ENCODE results near the gene MUC20.
"Not testable (repeated sequence)": the region's sequence is repeated elsewhere in the genome, so short reads cannot be mapped to it uniquely, and the experiment has no call there.

MUC20 gene

DNA sequence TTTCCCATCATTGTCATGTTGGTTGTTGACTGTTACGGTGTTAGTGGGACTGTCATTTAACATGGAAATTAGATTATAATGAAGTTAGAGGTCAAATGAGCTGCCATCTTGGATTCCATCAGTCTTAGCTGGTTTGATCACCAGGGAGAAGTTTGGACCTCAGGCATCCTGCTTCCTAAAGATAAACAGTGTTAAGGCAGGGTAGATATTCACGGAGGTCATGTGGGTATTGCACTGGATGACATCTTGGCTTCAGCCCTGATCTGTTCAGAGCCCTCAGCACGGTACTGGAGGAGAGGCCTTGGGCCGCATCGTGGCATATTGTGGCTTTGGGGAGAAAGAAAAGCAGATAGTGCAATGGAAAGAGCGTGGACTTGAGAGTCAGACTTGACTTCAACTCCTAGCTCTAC is 11.1 kb upstream of the MUC20 start:
- TF ChIP-seq, protein P1, sequence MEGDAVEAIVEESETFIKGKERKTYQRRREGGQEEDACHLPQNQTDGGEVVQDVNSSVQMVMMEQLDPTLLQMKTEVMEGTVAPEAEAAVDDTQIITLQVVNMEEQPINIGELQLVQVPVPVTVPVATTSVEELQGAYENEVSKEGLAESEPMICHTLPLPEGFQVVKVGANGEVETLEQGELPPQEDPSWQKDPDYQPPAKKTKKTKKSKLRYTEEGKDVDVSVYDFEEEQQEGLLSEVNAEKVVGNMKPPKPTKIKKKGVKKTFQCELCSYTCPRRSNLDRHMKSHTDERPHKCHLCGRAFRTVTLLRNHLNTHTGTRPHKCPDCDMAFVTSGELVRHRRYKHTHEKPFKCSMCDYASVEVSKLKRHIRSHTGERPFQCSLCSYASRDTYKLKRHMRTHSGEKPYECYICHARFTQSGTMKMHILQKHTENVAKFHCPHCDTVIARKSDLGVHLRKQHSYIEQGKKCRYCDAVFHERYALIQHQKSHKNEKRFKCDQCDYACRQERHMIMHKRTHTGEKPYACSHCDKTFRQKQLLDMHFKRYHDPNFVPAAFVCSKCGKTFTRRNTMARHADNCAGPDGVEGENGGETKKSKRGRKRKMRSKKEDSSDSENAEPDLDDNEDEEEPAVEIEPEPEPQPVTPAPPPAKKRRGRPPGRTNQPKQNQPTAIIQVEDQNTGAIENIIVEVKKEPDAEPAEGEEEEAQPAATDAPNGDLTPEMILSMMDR (IDR thresholded peaks at IDR 0.05; ENCODE audit: low read depth, low read length): no peak

DNA sequence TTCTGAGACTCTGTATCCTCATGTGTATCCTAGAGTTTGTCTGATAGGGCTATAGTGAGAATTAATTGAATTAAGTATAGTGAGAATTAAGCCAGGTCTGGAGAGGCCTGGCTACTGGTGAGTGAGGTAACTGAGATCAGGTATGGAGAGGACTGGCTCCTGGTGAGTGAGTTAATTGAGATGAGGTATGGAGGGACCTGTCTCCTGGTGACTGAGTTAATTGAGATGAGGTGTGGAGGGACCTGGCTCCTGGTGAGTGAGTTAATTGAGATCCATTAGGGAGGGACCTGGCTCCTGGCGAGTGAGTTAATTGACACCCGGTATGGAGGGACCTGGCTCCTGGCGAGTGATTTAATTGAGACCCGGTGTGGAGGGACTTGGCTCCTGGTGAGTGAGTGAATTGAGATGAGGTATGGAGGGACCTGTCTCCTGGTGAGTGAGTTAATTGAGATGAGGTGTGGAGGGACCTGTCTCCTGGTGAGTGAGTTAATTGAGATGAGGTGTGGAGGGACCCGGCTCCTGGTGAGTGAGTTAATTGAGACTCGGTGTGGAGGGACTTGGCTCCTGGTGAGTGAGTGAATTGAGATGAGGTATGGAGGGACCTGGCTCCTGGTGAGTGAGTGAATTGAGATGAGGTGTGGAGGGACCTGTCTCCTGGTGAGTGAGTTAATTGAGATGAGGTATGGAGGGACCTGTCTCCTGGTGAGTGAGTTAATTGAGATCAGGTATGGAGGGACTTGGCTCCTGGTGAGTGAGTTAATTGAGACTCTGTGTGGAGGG is 10.5 kb upstream of the MUC20 start:
- not testable (repeated sequence) for DNase-seq (ENCODE audit: extremely low read depth, low read depth)

More for the DNA sequence above, 11.1 kb upstream of the MUC20 start:
- no peak for DNase-seq (ENCODE audit: extremely low read depth, low read depth)

DNA sequence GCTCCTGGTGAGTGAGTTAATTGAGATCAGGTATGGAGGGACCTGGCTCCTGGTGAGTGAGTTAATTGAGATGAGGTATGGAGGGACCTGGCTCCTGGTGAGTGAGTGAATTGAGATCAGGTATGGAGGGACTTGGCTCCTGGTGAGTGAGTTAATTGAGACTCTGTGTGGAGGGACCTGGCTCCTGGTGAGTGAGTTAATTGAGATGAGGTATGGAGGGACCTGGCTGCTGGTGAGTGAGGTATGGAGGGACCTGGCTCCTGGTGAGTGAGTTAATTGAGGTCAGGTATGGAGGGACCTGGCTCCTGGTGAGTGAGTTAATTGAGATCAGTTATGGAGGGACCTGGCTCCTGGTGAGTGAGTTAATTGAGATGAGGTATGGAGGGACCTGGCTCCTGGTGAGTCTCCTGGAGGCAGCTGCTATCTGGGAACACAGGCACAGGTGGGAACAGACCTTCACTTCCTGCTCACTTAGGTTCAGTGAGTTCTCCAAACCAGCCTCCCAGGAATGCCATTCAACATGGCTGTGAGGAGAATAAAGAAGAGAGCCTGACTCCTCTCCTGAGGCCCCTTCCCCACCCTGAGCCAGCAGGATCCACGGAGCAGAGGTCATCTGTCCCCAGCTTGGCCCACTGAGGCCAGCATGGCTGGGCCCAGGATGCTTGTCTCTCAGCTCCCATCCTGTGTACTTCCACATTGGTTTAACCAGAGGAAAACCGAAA is 9.5 kb upstream of the MUC20 start:
- not testable (repeated sequence) for DNase-seq (ENCODE audit: extremely low read depth, low read depth)

DNA sequence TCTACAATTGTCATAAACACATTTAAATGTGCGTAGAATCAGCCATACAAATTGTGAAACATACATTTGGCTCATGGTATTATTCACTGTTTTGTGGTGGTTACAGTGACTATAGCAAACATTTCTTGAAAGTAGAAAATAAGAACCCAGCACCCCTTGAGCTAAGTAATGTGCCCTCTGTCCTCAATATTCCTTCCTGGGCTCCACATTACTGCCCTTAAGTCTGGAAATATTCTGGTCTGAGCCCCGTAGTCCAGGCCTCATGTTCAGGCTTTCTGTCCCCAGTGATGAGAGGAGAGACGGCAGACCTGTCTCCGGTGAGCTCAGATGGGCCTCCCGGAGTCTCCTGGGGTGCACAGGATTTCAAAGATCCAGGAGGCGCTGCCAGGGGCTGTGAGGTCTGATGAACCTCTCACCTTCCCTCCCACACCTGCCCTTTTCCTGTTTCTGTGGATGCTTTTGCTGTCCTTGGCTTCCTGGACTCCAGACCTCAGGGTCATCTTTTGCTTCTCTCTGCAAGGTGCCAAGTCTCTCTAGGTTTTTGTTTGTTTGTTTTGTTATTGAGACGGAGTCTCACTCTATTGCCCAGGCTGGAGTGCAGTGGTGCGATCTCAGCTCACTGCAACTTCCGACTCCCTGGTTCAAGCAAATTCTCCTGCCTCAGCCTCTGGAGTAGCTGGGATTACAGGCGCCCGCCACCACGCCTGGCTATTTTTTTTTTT is 8.8 kb upstream of the MUC20 start:
- TF ChIP-seq, protein P1 (IDR thresholded peaks at IDR 0.05; ENCODE audit: low read depth, low read length): no peak
- DNase-seq (ENCODE audit: extremely low read depth, low read depth): no peak

DNA sequence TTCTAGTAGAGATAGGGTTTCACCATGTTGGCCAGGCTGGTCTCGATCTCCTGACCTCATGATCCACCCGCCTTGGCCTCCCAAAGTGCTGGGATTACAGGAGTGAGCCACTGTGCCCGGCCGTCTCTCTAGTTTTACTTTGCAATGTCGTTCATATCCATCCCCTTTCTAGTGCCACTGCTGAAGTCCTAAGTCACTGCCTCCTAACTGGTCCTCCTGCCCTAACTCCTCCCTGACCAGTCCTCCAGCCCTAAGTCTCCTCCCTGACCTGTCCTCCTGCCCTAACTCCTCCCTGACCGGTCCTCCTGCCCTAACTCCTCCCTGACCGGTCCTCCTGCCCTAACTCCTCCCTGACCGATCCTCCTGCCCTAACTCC is 8.3 kb upstream of the MUC20 start:
- DNase-seq (ENCODE audit: extremely low read depth, low read depth): not testable (repeated sequence)

DNA sequence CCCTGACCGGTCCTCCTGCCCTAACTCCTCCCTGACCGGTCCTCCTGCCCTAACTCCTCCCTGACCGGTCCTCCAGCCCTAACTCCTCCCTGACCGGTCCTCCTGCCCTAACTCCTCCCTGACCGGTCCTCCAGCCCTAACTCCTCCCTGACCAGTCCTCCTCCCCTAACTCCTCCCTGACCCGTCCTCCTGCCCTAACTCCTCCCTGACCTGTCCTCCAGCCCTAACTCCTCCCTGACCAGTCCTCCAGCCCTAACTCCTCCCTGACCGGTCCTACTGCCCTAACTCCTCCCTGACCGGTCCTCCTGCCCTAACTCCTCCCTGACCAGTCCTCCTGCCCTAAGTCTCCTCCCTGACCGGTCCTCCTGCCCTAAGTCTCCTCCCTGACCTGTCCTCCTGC is 7.6 kb upstream of the MUC20 start:
- not testable (repeated sequence) for DNase-seq (ENCODE audit: extremely low read depth, low read depth)

DNA sequence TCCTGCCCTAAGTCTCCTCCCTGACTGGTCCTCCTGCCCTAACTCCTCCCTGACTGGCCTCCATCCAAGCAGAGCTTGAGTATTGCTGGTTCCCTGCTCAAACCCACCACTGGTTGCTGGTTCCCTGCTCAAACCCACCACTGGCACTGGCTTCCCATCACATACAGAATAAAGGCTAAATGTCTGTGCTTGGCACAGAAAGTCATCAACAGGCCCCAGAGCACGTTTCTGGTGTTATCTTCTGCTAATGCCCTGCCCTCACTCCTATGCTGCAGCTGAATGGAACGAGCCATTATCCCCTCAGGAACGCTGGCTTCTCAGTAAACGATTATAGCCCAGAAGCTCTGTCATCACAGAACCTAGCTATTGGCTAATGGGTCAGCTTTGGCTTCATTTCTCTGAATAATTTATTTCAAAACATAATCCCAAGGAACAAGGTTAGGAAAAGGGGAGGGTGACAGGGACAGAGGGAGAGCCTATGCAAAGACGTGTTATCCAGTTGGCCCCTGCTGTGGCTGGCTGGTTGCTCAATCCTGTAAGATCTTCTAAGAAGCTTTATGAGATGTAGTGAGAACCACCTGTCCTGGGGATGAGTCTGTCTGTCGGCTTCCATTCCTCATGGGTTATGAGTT is 6.3 kb upstream of the MUC20 start:
- DNase-seq (ENCODE audit: extremely low read depth, low read depth): no peak
- TF ChIP-seq, protein P1 (IDR thresholded peaks at IDR 0.05; ENCODE audit: low read depth, low read length): no peak

DNA sequence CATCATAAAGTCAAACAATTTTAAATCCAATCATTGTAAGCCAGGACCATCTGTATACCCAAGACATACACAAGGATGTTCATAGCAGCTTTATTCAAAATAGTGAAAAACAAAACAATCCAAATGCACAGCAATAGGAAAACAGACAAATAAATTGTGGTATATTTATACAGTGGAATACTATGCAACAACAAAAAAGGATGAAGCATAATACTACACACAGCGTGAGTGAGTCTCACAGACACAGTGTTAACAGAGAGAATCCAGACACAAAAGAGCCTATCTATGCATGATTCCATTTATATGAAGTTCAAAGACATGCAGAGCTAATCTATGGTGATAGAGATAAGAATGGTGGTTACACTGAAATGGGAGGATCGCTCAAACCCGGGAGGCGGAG is 5.6 kb upstream of the MUC20 start:
- DNase-seq (ENCODE audit: extremely low read depth, low read depth): no peak
- TF ChIP-seq, protein P1 (IDR thresholded peaks at IDR 0.05; ENCODE audit: low read depth, low read length): no peak

DNA sequence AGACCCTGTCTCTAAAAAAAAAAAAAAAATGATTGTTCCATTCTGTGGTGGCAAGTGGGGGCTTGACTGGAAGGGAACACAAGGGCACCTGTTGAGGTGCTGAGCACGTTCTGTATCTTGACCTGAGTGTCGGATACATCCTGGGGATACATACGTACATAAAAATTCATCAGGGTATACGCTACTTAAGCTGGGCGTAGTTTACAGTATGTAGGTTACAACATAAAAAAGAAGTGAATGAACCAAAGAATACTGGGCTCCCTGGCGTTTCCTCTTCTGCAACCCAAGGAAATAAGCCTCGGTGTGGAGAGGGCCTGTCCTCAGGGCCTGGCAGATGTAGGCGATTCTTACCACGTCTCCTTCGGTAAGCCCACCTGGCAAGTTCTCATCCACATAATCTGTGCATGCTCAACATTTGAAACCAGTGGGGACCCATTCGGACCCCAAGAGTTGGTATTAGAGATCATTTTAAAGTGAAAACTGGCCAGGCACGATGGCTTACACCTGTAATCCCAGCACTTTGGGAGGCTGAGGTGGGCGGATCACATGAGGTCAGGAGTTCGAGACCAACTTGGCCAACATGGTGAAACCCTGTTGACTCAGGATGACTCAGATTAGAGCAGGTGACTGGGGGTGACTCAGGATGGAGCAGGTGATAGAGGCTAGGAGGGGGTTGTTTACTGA is 5.1 kb upstream of the MUC20 start:
- no peak for DNase-seq (ENCODE audit: extremely low read depth, low read depth)
- TF ChIP-seq, protein P1 (IDR thresholded peaks at IDR 0.05; ENCODE audit: low read depth, low read length): no peak

Data from AG09319 (cell line).